Trophoblast cell (in vitro differentiated cells and primary cell): ENCODE results near the gene STPG4.

Source experiments
- DNase-seq, 2 donors: peaks; one replicate each; pipeline ENCODE4 v3.0.0-alpha.2; 2016
- H2AFZ ChIP-seq: 2 replicates; pipeline ENCODE4 v1.6.1; 2013; ENCODE audit warnings: low read length, moderate library complexity, mild to moderate bottlenecking; ENCODE audit not compliant: insufficient read depth, poor library complexity
- H2AK5ac ChIP-seq: 2 replicates; pipeline ENCODE4 v1.6.1; 2013; ENCODE audit warnings: mild to moderate bottlenecking, low read length
- H2BK120ac ChIP-seq: 2 replicates; pipeline ENCODE4 v1.6.1; 2013; ENCODE audit warnings: low read length, mild to moderate bottlenecking, moderate library complexity; ENCODE audit not compliant: insufficient read depth, poor library complexity
- H2BK12ac ChIP-seq: 2 replicates; pipeline ENCODE4 v1.6.1; 2013; ENCODE audit warnings: mild to moderate bottlenecking, low read length, moderate library complexity
- H2BK5ac ChIP-seq: 2 replicates; pipeline ENCODE4 v1.6.1; 2013; ENCODE audit warnings: low read length, low read depth, moderate library complexity, mild to moderate bottlenecking; ENCODE audit not compliant: poor library complexity
- H3K14ac ChIP-seq: 2 replicates; pipeline ENCODE4 v1.6.1; 2013; ENCODE audit warnings: mild to moderate bottlenecking, low read length
- H3K18ac ChIP-seq: 2 replicates; pipeline ENCODE4 v1.6.1; 2013; ENCODE audit warnings: mild to moderate bottlenecking, low read length
- H3K23ac ChIP-seq: 2 replicates; pipeline ENCODE4 v1.6.1; 2013; ENCODE audit warnings: low read length
- H3K27ac ChIP-seq: 2 replicates; pipeline ENCODE4 v1.5.1; 2013; ENCODE audit warnings: low read depth, mild to moderate bottlenecking, inconsistent platforms, low read length, moderate library complexity
- H3K27me3 ChIP-seq: 2 replicates; pipeline ENCODE4 v1.6.1; 2013; ENCODE audit warnings: inconsistent platforms, mild to moderate bottlenecking, low read length, moderate library complexity; ENCODE audit not compliant: insufficient read depth
- H3K36me3 ChIP-seq, 2 experiments: 1 replicate in 1 of 2; 2 replicates in 1 of 2; pipeline ENCODE4 v1.6.1; 2013; ENCODE audit warnings: low read length in 2 of 2, mild to moderate bottlenecking in 2 of 2, moderate library complexity in 1 of 2; ENCODE audit not compliant: insufficient read depth in 2 of 2, control insufficient read depth in 1 of 2
- H3K4ac ChIP-seq: 2 replicates; pipeline ENCODE4 v1.6.1; 2013; ENCODE audit warnings: low read depth, mild to moderate bottlenecking, low read length, moderate library complexity
- H3K4me1 ChIP-seq, 2 experiments: 1 replicate in 1 of 2; 2 replicates in 1 of 2; pipeline ENCODE4 v1.6.1; 2013; ENCODE audit warnings: low read length in 2 of 2, mild to moderate bottlenecking in 2 of 2, moderate library complexity in 1 of 2; ENCODE audit not compliant: insufficient read depth in 2 of 2, control insufficient read depth in 1 of 2
- H3K4me2 ChIP-seq: 2 replicates; pipeline ENCODE4 v1.6.1; 2013; ENCODE audit warnings: inconsistent platforms, mild to moderate bottlenecking, low read length, moderate library complexity
- H3K4me3 ChIP-seq: 2 replicates; pipeline ENCODE4 v1.5.1; 2013; ENCODE audit warnings: mild to moderate bottlenecking, low read depth, low read length, inconsistent platforms
- H3K79me1 ChIP-seq: one replicate; pipeline ENCODE4 v1.6.1; 2013; ENCODE audit warnings: low read length
- H3K79me2 ChIP-seq: 2 replicates; pipeline ENCODE4 v1.6.1; 2013; ENCODE audit warnings: low read length, mild to moderate bottlenecking; ENCODE audit not compliant: control insufficient read depth, insufficient read depth, poor library complexity
- H3K9ac ChIP-seq: 2 replicates; pipeline ENCODE4 v1.6.1; 2013; ENCODE audit warnings: mild to moderate bottlenecking, low read length
- H3K9me3 ChIP-seq: 2 replicates; pipeline ENCODE4 v1.6.1; 2013; ENCODE audit warnings: low read depth, mild to moderate bottlenecking, control low read depth, inconsistent platforms, low read length; ENCODE audit not compliant: insufficient read depth
- H4K12ac ChIP-seq: 2 replicates; pipeline ENCODE4 v1.6.1; 2013; ENCODE audit warnings: low read depth, mild to moderate bottlenecking, low read length, moderate library complexity
- H4K8ac ChIP-seq: 2 replicates; pipeline ENCODE4 v1.6.1; 2013; ENCODE audit warnings: low read depth, mild to moderate bottlenecking, low read length, moderate library complexity
- H4K91ac ChIP-seq: one replicate; pipeline ENCODE4 v1.6.1; 2013; ENCODE audit warnings: low read depth, mild to moderate bottlenecking, low read length, moderate library complexity
- WGBS: extraction: QIAGEN DNeasy Blood & Tissue Kit; methylation state at CpG from one replicate; pipeline ENCODE4 v1.1.7; 2013; ENCODE audit warnings: missing lambda C conversion rate; ENCODE audit not compliant: insufficient read length, insufficient coverage; ENCODE audit errors: extremely low coverage; 5-methylcytosine and 5-hydroxymethylcytosine counted together

Gene STPG4

DNA sequence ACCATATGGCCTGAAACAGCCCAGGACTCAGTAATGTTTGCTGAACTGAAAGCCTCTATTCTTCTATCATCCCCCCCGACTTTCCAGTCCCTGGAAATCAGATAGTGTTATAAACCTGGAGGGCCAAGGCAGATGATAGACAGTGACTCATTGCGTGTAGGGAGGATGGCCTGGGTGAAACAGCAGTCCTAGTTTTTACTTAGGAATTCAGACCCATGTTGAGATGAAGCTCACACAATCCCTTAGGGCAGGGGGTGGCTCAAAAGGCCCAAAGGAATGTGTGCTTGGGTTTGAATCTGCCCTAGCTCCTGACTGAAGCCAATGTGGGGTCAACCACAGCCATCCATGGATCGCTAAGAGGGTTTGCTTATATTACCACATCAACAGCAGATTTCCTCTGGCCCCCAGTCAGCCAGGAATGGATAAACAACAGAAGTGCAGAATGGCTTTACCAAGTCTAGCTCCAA lies 43.9 kb upstream of the STPG4 start:
- H3K27ac ChIP-seq = peak overlapping the region; percentile 85
- no peaks in the 10 kb centered on the region for H3K9me3 ChIP-seq
- no peak overlapping the region for H4K91ac ChIP-seq
- H3K4ac ChIP-seq = no peak overlapping the region
- no peaks in the 10 kb centered on the region for H3K79me2 ChIP-seq
- H3K4me3 ChIP-seq = no peak overlapping the region
- peak overlapping the region; percentile 57 for H2BK120ac ChIP-seq
- WGBS = no CpG with 5 or more reads among the region's 3 CpGs
- H3K79me1 ChIP-seq = peaks cover 20% of the 10 kb centered on the region
- no peak overlapping the region for H3K9ac ChIP-seq
- no peaks in the 10 kb centered on the region for H3K36me3 ChIP-seq
- no peak overlapping the region for H3K18ac ChIP-seq
- no peaks in the 10 kb centered on the region for H3K27me3 ChIP-seq
- H4K8ac ChIP-seq = no peak overlapping the region
- H3K14ac ChIP-seq = peak overlapping the region; percentile 73
- no peak overlapping the region for H4K12ac ChIP-seq
- H3K4me1 ChIP-seq = peaks cover 5 to 20% of the 10 kb centered on the region in 2 experiments
- H2AFZ ChIP-seq = no peak overlapping the region
- peak; percentile 46 to 55 for DNase-seq
- peak overlapping the region; percentile 77 for H2BK12ac ChIP-seq
- H3K23ac ChIP-seq = no peak overlapping the region
- no peak overlapping the region for H2AK5ac ChIP-seq
- H2BK5ac ChIP-seq = peak overlapping the region; percentile 68
- no peak overlapping the region for H3K4me2 ChIP-seq

DNA sequence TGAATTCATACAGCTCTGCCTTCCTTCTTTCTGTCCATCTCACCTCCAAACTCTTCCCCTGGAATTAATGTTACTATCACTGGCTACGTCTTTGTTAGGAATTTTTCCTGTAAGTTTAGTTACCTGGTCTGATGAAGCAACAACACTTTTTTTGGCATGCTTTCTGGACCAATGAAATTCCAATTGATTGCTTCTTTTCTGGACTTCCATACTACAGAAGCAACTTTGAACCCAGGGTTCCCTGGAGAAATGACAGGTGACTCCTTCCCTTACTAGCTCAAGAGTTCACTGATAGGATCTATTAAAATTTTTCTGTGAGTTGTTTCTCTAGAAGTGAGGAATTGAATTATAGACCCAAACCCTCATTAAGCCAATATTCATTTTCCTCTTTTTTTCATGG lies 41.4 kb upstream of the STPG4 start:
- no peak overlapping the region for H3K4ac ChIP-seq
- no peaks in the 10 kb centered on the region for H3K9me3 ChIP-seq
- H3K4me3 ChIP-seq = no peak overlapping the region
- H2BK12ac ChIP-seq = no peak overlapping the region
- no peak overlapping the region for H3K23ac ChIP-seq
- H3K27ac ChIP-seq = no peak overlapping the region
- no peak overlapping the region for H4K8ac ChIP-seq
- H2AFZ ChIP-seq = no peak overlapping the region
- no peak overlapping the region for H2BK5ac ChIP-seq
- no peak overlapping the region for H3K9ac ChIP-seq
- H3K27me3 ChIP-seq = no peaks in the 10 kb centered on the region
- DNase-seq = no peak
- H3K4me1 ChIP-seq = peaks cover 20 to 40% of the 10 kb centered on the region in 2 experiments
- no peak overlapping the region for H2BK120ac ChIP-seq
- no CpG with 5 or more reads among the region's 1 CpG for WGBS
- H2AK5ac ChIP-seq = no peak overlapping the region
- H4K12ac ChIP-seq = no peak overlapping the region
- H4K91ac ChIP-seq = no peak overlapping the region
- no peaks in the 10 kb centered on the region for H3K79me2 ChIP-seq
- H3K14ac ChIP-seq = no peak overlapping the region
- H3K18ac ChIP-seq = no peak overlapping the region
- no peaks in the 10 kb centered on the region for H3K36me3 ChIP-seq
- H3K4me2 ChIP-seq = no peak overlapping the region
- H3K79me1 ChIP-seq = peaks cover 31% of the 10 kb centered on the region

DNA sequence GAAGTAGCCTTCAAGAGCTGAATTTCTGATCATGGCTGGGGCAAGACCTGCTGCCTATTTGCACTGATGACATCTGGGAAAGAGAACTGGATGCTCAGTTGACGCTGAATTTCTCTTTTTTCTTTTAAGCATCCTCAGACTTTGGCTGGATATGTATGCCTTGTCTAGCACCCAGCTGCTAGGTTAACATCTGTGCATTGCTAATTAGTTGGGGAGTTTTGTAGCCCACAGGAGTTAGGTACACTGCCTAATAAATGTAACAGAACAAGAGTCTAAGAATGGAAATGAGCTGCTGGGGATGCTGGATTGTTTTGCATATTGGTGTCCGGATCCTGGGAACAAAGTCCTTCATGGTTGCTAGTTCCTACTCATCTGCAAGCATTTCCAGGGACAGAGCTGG lies 40.9 kb upstream of the STPG4 start:
- Histone ChIP-seq H2BK120ac (no peak overlapping the region), H3K4me2 (no peak overlapping the region), H3K18ac (no peak overlapping the region), H3K79me1 (peaks cover 32% of the 10 kb centered on the region), H4K91ac (no peak overlapping the region), H3K14ac (no peak overlapping the region), H3K27ac (no peak overlapping the region), H3K9me3 (no peaks in the 10 kb centered on the region), H3K79me2 (no peaks in the 10 kb centered on the region), H3K36me3 (no peaks in the 10 kb centered on the region), H4K12ac (no peak overlapping the region), H3K27me3 (no peaks in the 10 kb centered on the region), H2AK5ac (peak overlapping the region; percentile 41), H3K9ac (no peak overlapping the region), H2BK5ac (no peak overlapping the region), H2BK12ac (peak overlapping the region; percentile 68), H3K4me3 (no peak overlapping the region), H3K4me1 (peaks cover 20 to 39% of the 10 kb centered on the region in 2 experiments), H2AFZ (no peak overlapping the region), H3K23ac (no peak overlapping the region), H4K8ac (no peak overlapping the region), H3K4ac (no peak overlapping the region)
- no peak for DNase-seq
- WGBS = no CpG with 5 or more reads among the region's 2 CpGs

DNA sequence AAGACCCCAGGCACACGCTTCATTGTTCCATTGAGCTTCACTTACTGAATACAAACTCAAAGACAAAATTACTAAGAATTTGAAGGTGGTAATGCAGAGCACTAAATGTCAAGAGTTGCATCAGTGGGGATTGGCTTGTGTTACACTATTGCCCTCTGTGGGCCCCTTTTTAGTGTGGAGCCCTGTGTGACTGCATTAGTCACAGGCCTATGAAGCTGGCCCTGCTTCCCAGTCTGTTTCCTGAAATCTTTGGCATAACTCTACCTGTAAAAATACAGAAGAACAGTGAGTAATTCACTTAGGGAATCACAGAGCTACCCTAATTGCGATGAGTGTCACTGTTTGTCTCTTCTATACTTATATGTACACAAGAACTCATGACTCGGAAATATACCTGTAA lies 40.0 kb upstream of the STPG4 start:
- H2BK120ac ChIP-seq = peak overlapping the region; percentile 50
- H3K14ac ChIP-seq = peak overlapping the region; percentile 10
- H3K4ac ChIP-seq = no peak overlapping the region
- no peak overlapping the region for H3K9ac ChIP-seq
- no peak overlapping the region for H3K27ac ChIP-seq
- H3K18ac ChIP-seq = no peak overlapping the region
- no peak overlapping the region for H3K4me2 ChIP-seq
- no CpG with 5 or more reads among the region's 3 CpGs for WGBS
- no peaks in the 10 kb centered on the region for H3K36me3 ChIP-seq
- H2AFZ ChIP-seq = no peak overlapping the region
- H3K79me1 ChIP-seq = peaks cover 30% of the 10 kb centered on the region
- H3K4me1 ChIP-seq = peaks cover 18 to 38% of the 10 kb centered on the region in 2 experiments
- no peaks in the 10 kb centered on the region for H3K27me3 ChIP-seq
- no peak overlapping the region for H4K8ac ChIP-seq
- H2AK5ac ChIP-seq = peak overlapping the region; percentile 61
- no peaks in the 10 kb centered on the region for H3K9me3 ChIP-seq
- no peak overlapping the region for H3K4me3 ChIP-seq
- no peak overlapping the region for H4K91ac ChIP-seq
- no peak overlapping the region for H4K12ac ChIP-seq
- no peaks in the 10 kb centered on the region for H3K79me2 ChIP-seq
- DNase-seq = no peak
- peak overlapping the region; percentile 9 for H2BK12ac ChIP-seq
- no peak overlapping the region for H3K23ac ChIP-seq
- no peak overlapping the region for H2BK5ac ChIP-seq
